H1 (cell line): Measurements from ENCODE around the gene ACTR8. TPM values are rescaled to one million over a fixed set of nuclear protein-coding genes. Genes with fewer than 3 reads are reported as not detected.

ENCODE experiments used
- CTCF ChIA-PET: fragments of 300-600 bp; sonication (Branson Sonifier 250); formaldehyde crosslinking; loops from one replicate; lab custom pipeline; 2021; ENCODE audit not compliant: partially characterized antibody; lab: Charles Lee
- POLR2A ChIA-PET: fragments of 300-600 bp; sonication (Branson Sonifier 250); formaldehyde crosslinking; loops from one replicate; lab custom pipeline; 2021; ENCODE audit warnings: inconsistent platforms; ENCODE audit not compliant: partially characterized antibody; lab: Charles Lee
- DNase-seq, 2 experiments: peaks; one replicate each; pipeline versions ENCODE4 v3.0.0 to v3.0.0-alpha.2; 2010 to 2022; ENCODE audit warnings: low spot score in 2 of 2, low read depth in 1 of 2, mixed read lengths in 1 of 2
- FAIRE-seq: peaks from 2 replicates; lab custom pipeline; 2011; peaks lifted over from hg19 to GRCh38; lab: Jason Lieb, UNC
- H2AFZ ChIP-seq: 2 replicates; pipeline ENCODE4 v1.8.1; 2012; ENCODE audit warnings: low read length, inconsistent platforms
- H2AK5ac ChIP-seq: 2 replicates; pipeline ENCODE4 v1.6.1; 2013; ENCODE audit warnings: low read depth, low read length
- H2BK120ac ChIP-seq: replicated peaks from 2 replicates; pipeline ENCODE3; 2013; ENCODE audit warnings: low read depth, low read length, inconsistent platforms
- H2BK12ac ChIP-seq: 2 replicates; pipeline ENCODE4 v1.6.1; 2013; ENCODE audit warnings: low read depth, low read length
- H2BK15ac ChIP-seq: 2 replicates; pipeline ENCODE4 v1.6.1; 2013; ENCODE audit warnings: low read length
- H2BK20ac ChIP-seq: 2 replicates; pipeline ENCODE4 v1.6.1; 2013; ENCODE audit warnings: low read length
- H2BK5ac ChIP-seq: 2 replicates; pipeline ENCODE4 v1.6.1; 2013; ENCODE audit warnings: low read depth, low read length
- H3K14ac ChIP-seq: 2 replicates; pipeline ENCODE4 v1.6.1; 2013; ENCODE audit warnings: inconsistent platforms; ENCODE audit not compliant: insufficient read length
- H3K18ac ChIP-seq: 2 replicates; pipeline ENCODE4 v1.6.1; 2013; ENCODE audit warnings: low read length; ENCODE audit errors: extremely low read depth
- H3K23ac ChIP-seq: 2 replicates; pipeline ENCODE4 v1.6.1; 2013; ENCODE audit warnings: inconsistent platforms; ENCODE audit not compliant: insufficient read length
- H3K23me2 ChIP-seq: 2 replicates; pipeline ENCODE4 v1.6.1; 2013; ENCODE audit warnings: low read depth, low read length
- H3K27ac ChIP-seq: 2 replicates; pipeline ENCODE4 v1.6.1; 2011; ENCODE audit warnings: low read depth, low read length, inconsistent platforms
- H3K27me3 ChIP-seq, 4 experiments: replicated peaks in 1 of 4; 1 replicate in 1 of 4; 2 replicates in 3 of 4; pipeline versions ENCODE4 v1.6.1 to v1.8.1; 2011 to 2013; ENCODE audit warnings: low read length in 3 of 4, mild to moderate bottlenecking in 3 of 4, inconsistent platforms in 2 of 4, mixed read lengths in 2 of 4, moderate library complexity in 1 of 4; ENCODE audit not compliant: control insufficient read depth in 3 of 4, insufficient read depth in 3 of 4; ENCODE audit errors: extremely low read depth in 1 of 4
- H3K36me3 ChIP-seq, 4 experiments: 2 replicates each; pipeline versions ENCODE4 v1.6.1 to v1.8.1; 2011 to 2013; ENCODE audit warnings: mild to moderate bottlenecking in 4 of 4, low read length in 3 of 4, moderate library complexity in 2 of 4, control low read depth in 1 of 4, inconsistent platforms in 1 of 4; ENCODE audit not compliant: insufficient read depth in 4 of 4, control insufficient read depth in 2 of 4
- H3K4ac ChIP-seq: replicated peaks from 2 replicates; pipeline ENCODE3; 2013; ENCODE audit warnings: low read length, low read depth, mixed read lengths, inconsistent platforms; ENCODE audit not compliant: insufficient read length
- H3K4me1 ChIP-seq, 4 experiments: replicated peaks in 1 of 4; 1 replicate in 1 of 4; 2 replicates in 3 of 4; pipeline versions ENCODE4 v1.6.1 to v1.8.1; 2011 to 2013; ENCODE audit warnings: low read length in 3 of 4, inconsistent platforms in 2 of 4, mixed read lengths in 1 of 4; ENCODE audit not compliant: insufficient read depth in 4 of 4, control insufficient read depth in 3 of 4
- H3K4me2 ChIP-seq, 2 experiments: 2 replicates each; pipeline versions ENCODE4 v1.6.1 to v1.8.1; 2011 to 2013; ENCODE audit warnings: low read depth in 2 of 2, low read length in 2 of 2, control low read depth in 1 of 2, inconsistent platforms in 1 of 2, mild to moderate bottlenecking in 1 of 2; ENCODE audit not compliant: insufficient read depth in 1 of 2
- H3K4me3 ChIP-seq, 4 experiments: fragments of 200-600, 300-600 bp in 1 of 4; sonication (generic), shearing (Covaris generic), sonication (Bioruptor Twin) in 1 of 4; 2 replicates each; pipeline versions ENCODE4 v1.5.1 to v1.8.1; 2011 to 2016; ENCODE audit warnings: low read length in 4 of 4, low read depth in 3 of 4, control low read depth in 2 of 4, inconsistent platforms in 2 of 4, mild to moderate bottlenecking in 2 of 4, mixed read lengths in 1 of 4, moderate library complexity in 1 of 4; ENCODE audit not compliant: insufficient read depth in 2 of 4; ENCODE audit errors: extremely low read depth in 1 of 4
- H3K56ac ChIP-seq: replicated peaks from 2 replicates; pipeline ENCODE3; 2013; ENCODE audit warnings: low read depth, mild to moderate bottlenecking, mixed read lengths, low read length, inconsistent platforms; ENCODE audit not compliant: insufficient read length
- H3K79me1 ChIP-seq: 2 replicates; pipeline ENCODE4 v1.6.1; 2013; ENCODE audit warnings: low read depth, low read length, control low read depth
- H3K79me2 ChIP-seq, 2 experiments: 2 replicates each; pipeline versions ENCODE4 v1.6.1 to v1.8.1; 2012 to 2013; ENCODE audit warnings: low read length in 2 of 2, mild to moderate bottlenecking in 2 of 2, inconsistent platforms in 1 of 2; ENCODE audit not compliant: insufficient read depth in 2 of 2, control insufficient read depth in 1 of 2
- H3K9ac ChIP-seq, 4 experiments: replicated peaks in 1 of 4; 1 replicate in 1 of 4; 2 replicates in 3 of 4; pipeline versions ENCODE4 v1.6.1 to v1.8.1; 2011 to 2013; ENCODE audit warnings: low read depth in 3 of 4, low read length in 3 of 4, control low read depth in 2 of 4, mild to moderate bottlenecking in 2 of 4, moderate library complexity in 2 of 4, inconsistent platforms in 1 of 4; ENCODE audit errors: extremely low read depth in 1 of 4
- H3K9me3 ChIP-seq, 2 experiments: 2 replicates each; pipeline versions ENCODE4 v1.6.1 to v1.8.1; 2012 to 2013; ENCODE audit warnings: mild to moderate bottlenecking in 2 of 2, moderate library complexity in 2 of 2, control low read depth in 1 of 2, inconsistent platforms in 1 of 2, low read depth in 1 of 2, low read length in 1 of 2, mixed read lengths in 1 of 2; ENCODE audit not compliant: insufficient read depth in 2 of 2
- H4K20me1 ChIP-seq, 2 experiments: replicated peaks in 1 of 2; 2 replicates each; pipeline versions ENCODE3 to v1.8.1; 2011 to 2013; ENCODE audit warnings: inconsistent platforms in 2 of 2, low read length in 2 of 2, mild to moderate bottlenecking in 1 of 2; ENCODE audit not compliant: insufficient read depth in 2 of 2, control insufficient read depth in 1 of 2
- H4K5ac ChIP-seq: 2 replicates; pipeline ENCODE4 v1.6.1; 2013; ENCODE audit warnings: low read length, low read depth, mixed read lengths, inconsistent platforms; ENCODE audit not compliant: insufficient read length
- H4K8ac ChIP-seq: 2 replicates; pipeline ENCODE4 v1.8.0; 2013; ENCODE audit warnings: mild to moderate bottlenecking, moderate library complexity, low read length, inconsistent platforms; ENCODE audit not compliant: insufficient read depth; ENCODE audit errors: extremely low read depth
- H4K91ac ChIP-seq: replicated peaks from 2 replicates; pipeline ENCODE3; 2013; ENCODE audit warnings: low read length, mixed read lengths, inconsistent platforms; ENCODE audit not compliant: insufficient read length
- ATF3 ChIP-seq: IDR thresholded peaks from 2 replicates; pipeline ENCODE4 v1.6.1; 2011; ENCODE audit warnings: low read depth, mild to moderate bottlenecking, low read length; ENCODE audit not compliant: insufficient read depth
- BCL11A ChIP-seq, 2 experiments: IDR thresholded peaks; one replicate each; pipeline ENCODE4 v1.6.1; 2011; ENCODE audit warnings: low read depth in 2 of 2, low read length in 2 of 2, mild to moderate bottlenecking in 2 of 2
- CBX5 ChIP-seq: fragments of 300-800, 300-1000 bp; sonication (generic); IDR thresholded peaks from 2 replicates; pipeline ENCODE4 v1.7.1; 2016; ENCODE audit warnings: antibody characterized with exemption, low read length, low read depth
- CTCF ChIP-seq, 3 experiments: IDR thresholded peaks; 1 replicate in 2 of 3; 2 replicates in 1 of 3; pipeline versions ENCODE4 v1.5.1 to v1.6.1; 2011; ENCODE audit warnings: low read length in 3 of 3, mild to moderate bottlenecking in 3 of 3, inconsistent platforms in 2 of 3, low read depth in 1 of 3, moderate library complexity in 1 of 3; ENCODE audit not compliant: insufficient read depth in 1 of 3; ENCODE audit errors: control extremely low read depth in 1 of 3
- EGR1 ChIP-seq: IDR thresholded peaks from 2 replicates; pipeline ENCODE4 v1.6.1; 2011; ENCODE audit warnings: low read depth, low read length, borderline replicate concordance
- EZH2 ChIP-seq: fragments of 200-600 bp; sonication (generic); IDR thresholded peaks from 2 replicates; pipeline ENCODE4 v1.7.1; 2012; ENCODE audit warnings: low read depth, mild to moderate bottlenecking, moderate library complexity, low read length, inconsistent platforms; ENCODE audit not compliant: severe bottlenecking
- MAFK ChIP-seq: IDR thresholded peaks from 2 replicates; pipeline ENCODE4 v1.6.1; 2012; ENCODE audit warnings: low read depth, mild to moderate bottlenecking, improper control_type of control experiment, low read length
- NRF1 ChIP-seq: IDR thresholded peaks from 2 replicates; pipeline ENCODE4 v1.6.1; 2011; ENCODE audit warnings: mild to moderate bottlenecking, low read depth, low read length, improper control_type of control experiment
- SIN3A ChIP-seq, 2 experiments: IDR thresholded peaks in 1 of 2; conservative IDR thresholded peaks in 1 of 2; 2 replicates each; pipeline ENCODE4 v1.6.1; 2011 to 2012; ENCODE audit warnings: low read length in 2 of 2, improper control_type of control experiment in 1 of 2, low read depth in 1 of 2, mild to moderate bottlenecking in 1 of 2
- TAF1 ChIP-seq: IDR thresholded peaks from 2 replicates; pipeline ENCODE4 v1.6.1; 2011; ENCODE audit warnings: mild to moderate bottlenecking, low read depth, low read length
- WGBS, 2 experiments: shearing (Covaris generic) in 1 of 2; methylation state at CpG; one replicate each; pipeline versions ENCODE4 v1.1.6 to v1.1.7; 2013 to 2015; ENCODE audit warnings: low lambda C conversion rate in 2 of 2, mixed read lengths in 2 of 2, inconsistent platforms in 1 of 2, low coverage in 1 of 2, missing lambda C conversion rate in 1 of 2; ENCODE audit not compliant: insufficient replicate concordance in 2 of 2, insufficient coverage in 1 of 2, insufficient read length in 1 of 2; ENCODE audit errors: extremely low coverage in 1 of 2, missing lambda C conversion rate in 1 of 2; 5-methylcytosine and 5-hydroxymethylcytosine counted together
- polyA plus RNA-seq, 7 experiments: library from polyadenylated mRNA; depleted of rRNA in 3 of 7; stranded (reverse) in 5 of 7; unstranded in 2 of 7; fragments of >200 nt in 5 of 7; fragments of 200-250 nt in 2 of 7; gene quantifications; 1 replicate in 5 of 7; 2 replicates in 1 of 7; 4 replicates in 1 of 7; pipeline versions ENCODE4 v1.2.1 to v1.2.3, GENCODE V29; 2011 to 2013; ENCODE audit warnings: missing spikeins in 2 of 7, mixed read lengths in 2 of 7
- total RNA-seq: library from RNA; stranded (reverse); fragmentation: NEBNext Ultra II Directional; extraction: Animal tissue kit (Norgen Biotek cat#: 25700); gene quantifications from 2 replicates; pipeline ENCODE4 v1.2.1, GENCODE V29; 2021

ACTR8 gene
- total and polyA plus RNA-seq, 2 of the 8 experiments (the other 6 are each of a cell fraction or from before 2014, with no cell fraction given), result 8.3 to 26.9 TPM

DNA sequence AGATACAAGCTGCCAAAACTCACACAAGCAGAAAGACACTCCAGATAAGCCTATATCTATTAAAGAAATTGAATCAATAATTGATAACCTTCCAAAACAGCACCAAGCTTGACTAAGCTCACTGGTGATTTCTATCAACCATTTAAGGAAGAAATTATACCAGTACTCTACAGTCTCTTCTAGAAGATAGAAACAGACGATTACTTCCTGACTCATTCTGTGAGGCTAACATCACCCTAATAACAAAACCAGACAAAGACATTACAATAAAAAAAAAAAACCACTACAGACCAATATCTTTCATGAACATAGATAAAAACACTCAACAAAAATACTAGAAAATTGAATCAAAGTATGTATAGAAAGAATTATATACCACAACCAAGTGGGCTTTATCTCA is 55.9 kb downstream of the ACTR8 start:
- H3K56ac ChIP-seq, result no peak overlapping the region
- H3K27me3 ChIP-seq, result no peaks in the 10 kb centered on the region
- H3K4me2 ChIP-seq, result no peak overlapping the region
- H3K79me2 ChIP-seq, result no peaks in the 10 kb centered on the region
- H3K23ac ChIP-seq, result no peak overlapping the region
- no peaks in the 10 kb centered on the region for H3K9me3 ChIP-seq
- H3K4ac ChIP-seq, result no peak overlapping the region
- no peak overlapping the region for H2AK5ac ChIP-seq
- H4K91ac ChIP-seq, result no peak overlapping the region
- FAIRE-seq, result no peak
- H3K14ac ChIP-seq, result no peak overlapping the region
- no peak overlapping the region for H2BK5ac ChIP-seq
- no peak overlapping the region for H3K4me3 ChIP-seq
- no peak overlapping the region for H3K18ac ChIP-seq
- peaks cover 3% of the 10 kb centered on the region in 2 experiments for H4K20me1 ChIP-seq
- H3K27ac ChIP-seq, result no peak overlapping the region
- H2BK120ac ChIP-seq, result no peak overlapping the region
- ChIA-PET POLR2A (interaction anchor here (1.2 kb wide), 1 partner anchor 17 kb away, joined by 3 read pairs; no protein-coding TSS in a partner anchor), CTCF (interaction anchor here (0.7 to 0.9 kb wide), 2 partner anchors 13 to 33 kb away, joined by 3 to 4 read pairs; no protein-coding TSS in a partner anchor)
- H2BK12ac ChIP-seq, result no peak overlapping the region
- no peak overlapping the region for H2BK15ac ChIP-seq
- H4K5ac ChIP-seq, result no peak overlapping the region
- no peak overlapping the region for H4K8ac ChIP-seq
- DNase-seq, result no peak
- H3K36me3 ChIP-seq, result peaks cover 0 to 10% (median 0%) of the 10 kb centered on the region in 4 experiments; a peak in 2 of 8 replicates
- no peak overlapping the region for H3K9ac ChIP-seq
- no peak overlapping the region for H2AFZ ChIP-seq
- H3K23me2 ChIP-seq, result no peaks in the 10 kb centered on the region; the same call in 1 of the 2 replicates
- WGBS, 2 experiments, result 80% methylated on average over 1 of the region's 1 CpG; no CpG with 5 or more reads in 1 of the 2 experiments
- H2BK20ac ChIP-seq, result no peak overlapping the region
- H3K79me1 ChIP-seq, result no peaks in the 10 kb centered on the region
- H3K4me1 ChIP-seq, result peaks cover 0 to 3% (median 1%) of the 10 kb centered on the region in 4 experiments; a peak in 1 of 7 replicates
- TF ChIP-seq EZH2 (no peak), CBX5 (no peak), EGR1 (no peak), TAF1 (no peak), BCL11A (IDR thresholded peaks at IDR 0.05; ENCODE audit: low read depth in 2 of 2, low read length in 2 of 2) (no peak), CTCF (IDR thresholded peaks at IDR 0.05; ENCODE audit: control extremely low read depth in 1 of 3, insufficient read depth in 1 of 3, low read depth in 1 of 3, low read length in 3 of 3) (no peak), SIN3A (conservative IDR thresholded peaks at IDR 0.05 in 1 of 2, IDR thresholded peaks at IDR 0.05 in 1 of 2; ENCODE audit: low read depth in 1 of 2, low read length in 2 of 2) (no peak), ATF3 (no peak), MAFK (no peak), NRF1 (no peak)
